Mesenchymal stem cell (in vitro differentiated cells and primary cell): ENCODE measurements around the gene C1QTNF1.

ENCODE experiments used
- DNase-seq: peaks from one replicate; pipeline ENCODE4 v3.0.0-alpha.2; 2013
- H2AFZ ChIP-seq: one replicate; pipeline ENCODE4 v1.6.1; 2013; ENCODE audit warnings: low read depth, mild to moderate bottlenecking, control low read depth, inconsistent platforms, low read length, moderate library complexity
- H2AK5ac ChIP-seq: 2 replicates; pipeline ENCODE4 v1.6.1; 2013; ENCODE audit warnings: low read length, moderate library complexity, mild to moderate bottlenecking, inconsistent platforms; ENCODE audit not compliant: severe bottlenecking
- H2BK120ac ChIP-seq: one replicate; pipeline ENCODE4 v1.6.1; 2013; ENCODE audit warnings: low read depth, mild to moderate bottlenecking, inconsistent platforms, low read length, moderate library complexity
- H2BK12ac ChIP-seq, 2 experiments: one replicate each; pipeline ENCODE4 v1.6.1; 2013; ENCODE audit warnings: inconsistent platforms in 2 of 2, low read length in 2 of 2, mild to moderate bottlenecking in 2 of 2, moderate library complexity in 2 of 2, control low read depth in 1 of 2
- H2BK15ac ChIP-seq: one replicate; pipeline ENCODE4 v1.6.1; 2013; ENCODE audit warnings: mild to moderate bottlenecking, low read depth, inconsistent platforms; ENCODE audit not compliant: poor library complexity, severe bottlenecking
- H2BK5ac ChIP-seq: 2 replicates; pipeline ENCODE4 v1.6.1; 2013; ENCODE audit warnings: low read depth, mild to moderate bottlenecking, low read length, control low read depth, inconsistent platforms; ENCODE audit not compliant: poor library complexity, severe bottlenecking
- H3K14ac ChIP-seq, 2 experiments: one replicate each; pipeline ENCODE4 v1.6.1; 2013; ENCODE audit warnings: inconsistent platforms in 2 of 2, low read length in 2 of 2, control low read depth in 1 of 2, mild to moderate bottlenecking in 1 of 2, moderate library complexity in 1 of 2
- H3K18ac ChIP-seq, 2 experiments: one replicate each; pipeline ENCODE4 v1.6.1; 2013; ENCODE audit warnings: inconsistent platforms in 2 of 2, low read length in 2 of 2, control low read depth in 1 of 2, low read depth in 1 of 2, mild to moderate bottlenecking in 1 of 2
- H3K23ac ChIP-seq, 2 experiments: one replicate each; pipeline ENCODE4 v1.6.1; 2013; ENCODE audit warnings: inconsistent platforms in 2 of 2, low read length in 2 of 2, mild to moderate bottlenecking in 2 of 2, moderate library complexity in 2 of 2, control low read depth in 1 of 2
- H3K27ac ChIP-seq: 2 replicates; pipeline ENCODE4 v1.5.1; 2013; ENCODE audit warnings: mild to moderate bottlenecking, moderate library complexity, low read length, control low read depth, inconsistent platforms; ENCODE audit not compliant: poor library complexity, severe bottlenecking
- H3K27me3 ChIP-seq, 2 experiments: 2 replicates each; pipeline versions ENCODE4 v1.6.1 to v1.7.0; 2013; ENCODE audit warnings: low read length in 2 of 2, mild to moderate bottlenecking in 2 of 2, moderate library complexity in 2 of 2, control low read depth in 1 of 2, inconsistent platforms in 1 of 2; ENCODE audit not compliant: control insufficient read depth in 1 of 2, insufficient read depth in 1 of 2
- H3K36me3 ChIP-seq, 2 experiments: 2 replicates each; pipeline versions ENCODE4 v1.6.1 to v1.7.0; 2013; ENCODE audit warnings: low read length in 2 of 2, control low read depth in 1 of 2, inconsistent platforms in 1 of 2, low read depth in 1 of 2, mild to moderate bottlenecking in 1 of 2; ENCODE audit not compliant: insufficient read depth in 2 of 2, control insufficient read depth in 1 of 2
- H3K4ac ChIP-seq, 2 experiments: one replicate each; pipeline ENCODE4 v1.6.1; 2013; ENCODE audit warnings: inconsistent platforms in 2 of 2, low read length in 2 of 2, mild to moderate bottlenecking in 2 of 2, moderate library complexity in 2 of 2, control low read depth in 1 of 2, low read depth in 1 of 2
- H3K4me1 ChIP-seq: 2 replicates; pipeline ENCODE4 v1.6.1; 2013; ENCODE audit warnings: low read depth, low read length, control low read depth; ENCODE audit not compliant: control insufficient read depth, insufficient read depth
- H3K4me2 ChIP-seq: 2 replicates; pipeline ENCODE4 v1.6.1; 2013; ENCODE audit warnings: low read length, mild to moderate bottlenecking, inconsistent platforms; ENCODE audit not compliant: poor library complexity, severe bottlenecking
- H3K4me3 ChIP-seq, 2 experiments: 2 replicates each; pipeline versions ENCODE4 v1.5.1 to v1.7.0; 2013; ENCODE audit warnings: low read length in 2 of 2, mild to moderate bottlenecking in 2 of 2, control low read depth in 1 of 2, low read depth in 1 of 2; ENCODE audit not compliant: insufficient read depth in 1 of 2
- H3K79me1 ChIP-seq: replicated peaks from 2 replicates; pipeline ENCODE4 v1.6.1; 2013; ENCODE audit warnings: mild to moderate bottlenecking, control low read depth, low read length, inconsistent platforms; ENCODE audit not compliant: poor library complexity, severe bottlenecking
- H3K9ac ChIP-seq: 2 replicates; pipeline ENCODE4 v1.7.0; 2013; ENCODE audit warnings: mild to moderate bottlenecking, low read length, moderate library complexity
- H3K9me3 ChIP-seq: 2 replicates; pipeline ENCODE4 v1.7.0; 2013; ENCODE audit warnings: mild to moderate bottlenecking, low read length; ENCODE audit not compliant: control insufficient read depth
- H4K8ac ChIP-seq: one replicate; pipeline ENCODE4 v1.6.1; 2013; ENCODE audit warnings: inconsistent platforms, mild to moderate bottlenecking, low read length, moderate library complexity
- H4K91ac ChIP-seq: one replicate; pipeline ENCODE4 v1.6.1; 2013; ENCODE audit warnings: mild to moderate bottlenecking, low read length, inconsistent platforms
- WGBS: methylation state at CpG from one replicate; pipeline ENCODE4 v1.1.7; 2013; ENCODE audit warnings: mixed read lengths; 5-methylcytosine and 5-hydroxymethylcytosine counted together

C1QTNF1 gene

DNA sequence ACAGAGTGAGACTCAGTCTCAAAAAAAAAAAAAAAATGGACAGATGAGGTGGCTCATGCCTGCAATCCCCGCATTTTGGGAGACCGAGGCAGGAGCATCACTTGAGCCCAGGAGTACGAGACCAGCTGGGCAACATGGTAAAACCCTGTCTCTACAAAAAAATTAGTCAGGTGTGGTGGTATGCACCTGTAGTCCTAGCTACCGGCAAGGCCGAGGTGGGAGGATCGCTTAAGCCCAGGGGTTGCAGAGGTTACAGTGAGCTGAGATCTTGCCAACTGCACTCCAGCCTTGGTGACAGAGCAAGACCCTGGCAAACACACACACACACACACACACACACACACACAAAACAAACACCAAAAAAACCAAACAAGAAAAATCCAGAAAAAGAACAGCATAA, 43.0 kb downstream of the C1QTNF1 start:
- no peak overlapping the region for H2BK12ac ChIP-seq
- no peak overlapping the region for H3K4me2 ChIP-seq
- no peak overlapping the region for H3K9ac ChIP-seq
- no peak overlapping the region for H3K4ac ChIP-seq
- no peak overlapping the region for H2AFZ ChIP-seq
- H3K79me1 ChIP-seq, result no peaks in the 10 kb centered on the region
- H3K4me3 ChIP-seq, result no peak overlapping the region
- H3K14ac ChIP-seq, result no peak overlapping the region
- H3K27me3 ChIP-seq, result no peaks in the 10 kb centered on the region
- H3K36me3 ChIP-seq, result no peaks in the 10 kb centered on the region
- no peak overlapping the region for H3K23ac ChIP-seq
- no peak overlapping the region for H2BK120ac ChIP-seq
- H4K8ac ChIP-seq, result no peak overlapping the region
- no peaks in the 10 kb centered on the region for H3K9me3 ChIP-seq
- H2AK5ac ChIP-seq, result no peak overlapping the region
- H3K4me1 ChIP-seq, result no peaks in the 10 kb centered on the region
- WGBS, result 91% methylated on average over 6 of the region's 6 CpGs
- H2BK15ac ChIP-seq, result no peak overlapping the region
- H2BK5ac ChIP-seq, result no peak overlapping the region
- DNase-seq, result no peak
- no peak overlapping the region for H3K18ac ChIP-seq
- no peak overlapping the region for H4K91ac ChIP-seq
- no peak overlapping the region for H3K27ac ChIP-seq

GRCh38 chr17:79070266-79070880, 46.4 kb downstream of the C1QTNF1 start:
- Histone ChIP-seq H3K9me3 (no peaks in the 10 kb centered on the region), H3K4me1 (peaks cover 7% of the 10 kb centered on the region), H2BK5ac (no peak overlapping the region), H3K23ac (no peak overlapping the region), H3K4me3 (no peak overlapping the region), H4K91ac (no peak overlapping the region), H3K18ac (no peak overlapping the region), H3K36me3 (no peaks in the 10 kb centered on the region), H2AK5ac (no peak overlapping the region), H2BK15ac (no peak overlapping the region), H3K4ac (no peak overlapping the region), H2BK12ac (no peak overlapping the region), H3K9ac (no peak overlapping the region), H2AFZ (no peak overlapping the region), H3K4me2 (no peak overlapping the region), H4K8ac (no peak overlapping the region), H3K79me1 (peaks cover 2% of the 10 kb centered on the region), H3K27me3 (no peaks in the 10 kb centered on the region), H2BK120ac (no peak overlapping the region), H3K14ac (no peak overlapping the region), H3K27ac (no peak overlapping the region)
- 88% methylated on average over 8 of the region's 9 CpGs for WGBS
- no peak for DNase-seq

GRCh38 chr17:79071161-79071740, 47.3 kb downstream of the C1QTNF1 start:
- 93% methylated on average over 6 of the region's 6 CpGs for WGBS

DNA sequence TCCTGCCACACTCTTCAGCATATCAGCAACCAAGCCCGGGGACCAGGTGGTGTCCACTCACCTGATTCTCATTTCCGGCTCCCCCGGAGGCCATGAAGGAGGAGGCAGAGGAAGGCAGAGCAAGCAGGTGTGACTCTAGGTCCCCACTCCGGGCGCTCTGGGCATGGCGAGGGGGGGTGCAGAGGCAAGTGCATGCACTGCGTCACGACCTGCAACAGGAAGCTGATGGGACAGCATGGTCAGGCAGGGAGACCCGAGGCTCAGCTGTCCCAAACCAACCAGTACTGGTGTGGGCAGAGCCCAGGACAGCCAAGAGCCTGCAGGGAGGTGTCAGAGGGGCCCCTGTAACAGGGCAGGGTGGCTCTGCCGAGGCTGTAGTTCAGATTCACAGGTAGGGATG, 48.6 kb downstream of the C1QTNF1 start:
- H4K8ac ChIP-seq, result no peak overlapping the region
- H3K27me3 ChIP-seq, result no peaks in the 10 kb centered on the region
- H3K9me3 ChIP-seq, result no peaks in the 10 kb centered on the region
- DNase-seq, result no peak
- H3K27ac ChIP-seq, result no peak overlapping the region
- H3K18ac ChIP-seq, result no peak overlapping the region
- H2AFZ ChIP-seq, result no peak overlapping the region
- H2BK5ac ChIP-seq, result no peak overlapping the region
- H3K23ac ChIP-seq, result no peak overlapping the region
- H2BK120ac ChIP-seq, result no peak overlapping the region
- H3K4ac ChIP-seq, result no peak overlapping the region
- H3K14ac ChIP-seq, result no peak overlapping the region
- no peak overlapping the region for H2BK15ac ChIP-seq
- no peak overlapping the region for H3K4me3 ChIP-seq
- H3K4me2 ChIP-seq, result no peak overlapping the region
- no peak overlapping the region for H4K91ac ChIP-seq
- peaks cover 7% of the 10 kb centered on the region for H3K79me1 ChIP-seq
- H3K9ac ChIP-seq, result no peak overlapping the region
- peaks cover 0 to under 1% of the 10 kb centered on the region in 2 experiments for H3K36me3 ChIP-seq
- WGBS, result 88% methylated on average over 9 of the region's 10 CpGs
- H2BK12ac ChIP-seq, result no peak overlapping the region
- peaks cover 12% of the 10 kb centered on the region for H3K4me1 ChIP-seq
- H2AK5ac ChIP-seq, result no peak overlapping the region

More at GRCh38 chr17:79071161-79071740, 47.3 kb downstream of the C1QTNF1 start:
- no peaks in the 10 kb centered on the region for H3K36me3 ChIP-seq
- H2BK120ac ChIP-seq, result no peak overlapping the region
- H2AFZ ChIP-seq, result no peak overlapping the region
- no peak overlapping the region for H4K8ac ChIP-seq
- no peak overlapping the region for H2BK5ac ChIP-seq
- no peak overlapping the region for H3K18ac ChIP-seq
- H3K14ac ChIP-seq, result no peak overlapping the region
- H3K27ac ChIP-seq, result no peak overlapping the region
- H4K91ac ChIP-seq, result no peak overlapping the region
- no peak overlapping the region for H3K9ac ChIP-seq
- H3K4me3 ChIP-seq, result no peak overlapping the region
- H3K27me3 ChIP-seq, result no peaks in the 10 kb centered on the region
- H3K23ac ChIP-seq, result no peak overlapping the region
- peaks cover 7% of the 10 kb centered on the region for H3K79me1 ChIP-seq
- no peak overlapping the region for H3K4me2 ChIP-seq
- no peaks in the 10 kb centered on the region for H3K9me3 ChIP-seq
- H2AK5ac ChIP-seq, result no peak overlapping the region
- DNase-seq, result no peak
- H2BK12ac ChIP-seq, result no peak overlapping the region
- peaks cover 12% of the 10 kb centered on the region for H3K4me1 ChIP-seq
- no peak overlapping the region for H3K4ac ChIP-seq
- no peak overlapping the region for H2BK15ac ChIP-seq
